ENCODE data around the gene COG1. TPM values are rescaled to one million over a fixed set of nuclear protein-coding genes. Genes with fewer than 3 reads are reported as not detected.
A peak's percentile ranks its signal among the peaks of the same experiment; 100 is the strongest.

COG1 gene
- total RNA-seq, 1 donor = 28.1 TPM

DNA sequence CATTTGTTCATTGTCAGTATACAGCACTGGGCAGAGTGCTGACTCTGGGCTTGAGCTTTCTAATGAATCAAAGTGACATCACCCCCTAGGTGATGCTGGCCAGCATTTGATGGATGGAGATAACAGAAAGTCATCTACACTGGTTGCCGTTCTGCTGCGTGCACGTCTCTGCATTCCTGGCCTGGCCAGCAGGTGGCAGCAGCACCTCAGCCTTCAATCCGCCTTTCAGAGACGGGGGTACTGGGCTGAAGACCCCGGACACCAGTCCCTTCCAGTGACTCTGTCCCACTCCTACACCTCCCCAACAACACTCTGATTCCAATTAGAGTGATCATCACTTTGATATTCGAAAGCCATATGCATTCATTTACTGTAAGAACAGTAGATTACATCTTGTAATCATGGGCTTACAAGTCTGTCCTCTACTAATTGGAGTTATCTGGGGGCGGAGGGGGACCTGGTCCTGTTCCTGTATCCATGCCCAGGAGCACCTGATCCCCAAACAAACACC is 62.9 kb downstream of the COG1 start:
- DNase-seq (ENCODE audit: low read depth) = peak; percentile 50
- TF ChIP-seq, protein P1, sequence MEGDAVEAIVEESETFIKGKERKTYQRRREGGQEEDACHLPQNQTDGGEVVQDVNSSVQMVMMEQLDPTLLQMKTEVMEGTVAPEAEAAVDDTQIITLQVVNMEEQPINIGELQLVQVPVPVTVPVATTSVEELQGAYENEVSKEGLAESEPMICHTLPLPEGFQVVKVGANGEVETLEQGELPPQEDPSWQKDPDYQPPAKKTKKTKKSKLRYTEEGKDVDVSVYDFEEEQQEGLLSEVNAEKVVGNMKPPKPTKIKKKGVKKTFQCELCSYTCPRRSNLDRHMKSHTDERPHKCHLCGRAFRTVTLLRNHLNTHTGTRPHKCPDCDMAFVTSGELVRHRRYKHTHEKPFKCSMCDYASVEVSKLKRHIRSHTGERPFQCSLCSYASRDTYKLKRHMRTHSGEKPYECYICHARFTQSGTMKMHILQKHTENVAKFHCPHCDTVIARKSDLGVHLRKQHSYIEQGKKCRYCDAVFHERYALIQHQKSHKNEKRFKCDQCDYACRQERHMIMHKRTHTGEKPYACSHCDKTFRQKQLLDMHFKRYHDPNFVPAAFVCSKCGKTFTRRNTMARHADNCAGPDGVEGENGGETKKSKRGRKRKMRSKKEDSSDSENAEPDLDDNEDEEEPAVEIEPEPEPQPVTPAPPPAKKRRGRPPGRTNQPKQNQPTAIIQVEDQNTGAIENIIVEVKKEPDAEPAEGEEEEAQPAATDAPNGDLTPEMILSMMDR (IDR thresholded peaks at IDR 0.05; ENCODE audit: insufficient read depth, low read length) = peak; percentile 98

DNA sequence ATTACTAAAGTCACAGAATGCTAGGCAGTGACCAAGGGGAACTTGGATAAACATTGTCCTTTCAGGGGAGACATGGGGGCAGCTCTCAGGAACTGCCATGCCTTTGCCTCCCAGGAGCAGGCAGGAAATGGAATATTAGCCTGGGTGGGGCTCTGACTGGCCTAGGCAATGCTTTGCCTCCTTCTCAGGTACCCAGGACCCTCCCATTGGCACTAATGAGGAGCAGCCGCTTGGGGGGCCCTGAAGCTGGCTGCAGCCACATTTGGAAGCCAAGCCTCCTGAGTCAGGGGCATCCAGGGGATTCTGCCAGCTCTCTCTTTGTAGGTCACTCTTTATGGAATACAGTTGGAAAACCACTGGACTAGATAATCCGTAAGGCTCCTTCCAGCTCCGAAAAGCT is 63.4 kb downstream of the COG1 start:
- no peak for DNase-seq (ENCODE audit: low read depth)
- TF ChIP-seq, protein P1 (IDR thresholded peaks at IDR 0.05; ENCODE audit: insufficient read depth, low read length) = no peak
- no peak overlapping the region for H3K4me3 ChIP-seq (ENCODE audit: low read depth, low read length)

More for the DNA sequence above, 62.9 kb downstream of the COG1 start:
- H3K4me3 ChIP-seq (ENCODE audit: low read depth, low read length) = no peak overlapping the region

DNA sequence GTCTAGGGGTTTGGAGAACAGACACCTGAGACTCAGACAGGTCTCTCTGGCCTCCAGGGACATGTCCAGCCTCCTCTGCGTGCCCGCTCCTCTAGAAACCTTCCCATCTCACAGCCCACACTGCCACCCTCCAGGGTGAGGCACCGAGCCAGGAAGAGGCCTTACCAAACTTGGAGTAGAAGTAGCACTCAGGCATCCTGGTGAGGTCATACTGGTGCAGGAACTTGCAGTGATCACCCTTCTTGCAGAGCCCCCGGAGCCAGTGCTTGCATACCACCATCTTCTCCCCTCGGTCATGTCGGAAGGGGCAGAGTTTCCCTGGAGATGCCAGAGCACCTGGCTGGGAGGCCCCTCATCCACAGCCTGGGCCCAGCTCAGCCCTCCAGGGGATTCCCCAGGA is 64.7 kb downstream of the COG1 start:
- DNase-seq (ENCODE audit: low read depth) = no peak
- TF ChIP-seq, protein P1 (IDR thresholded peaks at IDR 0.05; ENCODE audit: insufficient read depth, low read length) = no peak

More for the DNA sequence above, 64.7 kb downstream of the COG1 start:
- no peak overlapping the region for H3K4me3 ChIP-seq (ENCODE audit: low read depth, low read length)

Other genes starting within 250 kb of the COG1 start
- gene SLC39A11, start 100.4 kb upstream of the COG1 start, total RNA-seq (ENCODE audit: low replicate concordance) = 15.8 and 30.5 TPM in 2 replicates
- gene SSTR2, start 28.0 kb upstream of the COG1 start, total RNA-seq (ENCODE audit: low replicate concordance) = 2.9 TPM in 1 of 2 replicates, not detected in the other
- 1.1 TPM in 1 of 2 replicates, not detected in the other for gene CPSF4L, start 68.8 kb downstream of the COG1 start, total RNA-seq (ENCODE audit: low replicate concordance)
- 35.5 and 41.8 TPM in 2 replicates for gene CDC42EP4, start 118.9 kb downstream of the COG1 start, total RNA-seq (ENCODE audit: low replicate concordance)